ENCODE data around the gene OR5H2.
A peak's percentile ranks its signal among the peaks of the same experiment; 100 is the strongest.
"Not testable (repeated sequence)": the region's sequence is repeated elsewhere in the genome, so short reads cannot be mapped to it uniquely, and the experiment has no call there.

The OR5H2 gene

GRCh38 chr3:98282205-98282604 lies at the start of gene OR5H2:
TSS of gene OR5H2 (plus strand) at chr3:98282505. CDS start at chr3:98282903, 398 bp downstream.
- DNase-seq = no peak

GRCh38 chr3:98233468-98233867 lies 48.8 kb upstream of the OR5H2 start:
- no peak for DNase-seq

GRCh38 chr3:98240131-98240530 lies 42.2 kb upstream of the OR5H2 start:
- DNase-seq = no peak

- no peak for DNase-seq
These were observed 40.1 kb upstream of the OR5H2 start for GRCh38 chr3:98242155-98242554.

- DNase-seq = no peak
These were observed 38.5 kb upstream of the OR5H2 start for GRCh38 chr3:98243843-98244242.

GRCh38 chr3:98246142-98246541 lies 36.2 kb upstream of the OR5H2 start:
- no peak for DNase-seq

GRCh38 chr3:98256026-98256425 lies 26.3 kb upstream of the OR5H2 start:
- not testable (repeated sequence) for DNase-seq

GRCh38 chr3:98259707-98260106 lies 22.6 kb upstream of the OR5H2 start:
- no peak for DNase-seq

GRCh38 chr3:98262046-98262445 lies 20.3 kb upstream of the OR5H2 start:
- no peak for DNase-seq

- no peak for DNase-seq
These were observed 18.4 kb upstream of the OR5H2 start, which contains the start of gene OR5H6 for GRCh38 chr3:98263944-98264343. TSS of gene OR5H6 (plus strand) at chr3:98264244. CDS start at chr3:98264333, 89 bp downstream.

GRCh38 chr3:98269846-98270245 lies 12.5 kb upstream of the OR5H2 start:
- no peak for DNase-seq

- DNase-seq = no peak
These were observed 10.2 kb upstream of the OR5H2 start for GRCh38 chr3:98272126-98272525.

GRCh38 chr3:98274914-98275313 lies 7.4 kb upstream of the OR5H2 start:
- no peak for DNase-seq

GRCh38 chr3:98290916-98291315 lies 8.6 kb downstream of the OR5H2 start:
- no peak for DNase-seq

GRCh38 chr3:98291332-98291957 lies 9.1 kb downstream of the OR5H2 start:
- DNase-seq = no peak

GRCh38 chr3:98322101-98322500 lies 39.8 kb downstream of the OR5H2 start:
- no peak for DNase-seq

GRCh38 chr3:98322686-98323085 lies 40.4 kb downstream of the OR5H2 start:
- no peak for DNase-seq

- DNase-seq = no peak
These were observed 41.1 kb downstream of the OR5H2 start for GRCh38 chr3:98323425-98323824.

GRCh38 chr3:98325055-98325454 lies 42.8 kb downstream of the OR5H2 start:
- DNase-seq = no peak

GRCh38 chr3:98326105-98326893 lies 44.0 kb downstream of the OR5H2 start:
- DNase-seq = no peak

- no peak for DNase-seq
These were observed 44.6 kb downstream of the OR5H2 start for GRCh38 chr3:98326945-98327344.

GRCh38 chr3:98328933-98329332 lies 46.6 kb downstream of the OR5H2 start:
- no peak for DNase-seq

- DNase-seq = peak; percentile 73
These were observed 47.3 kb downstream of the OR5H2 start for GRCh38 chr3:98329392-98330124.

GRCh38 chr3:98331329-98331728 lies 49.0 kb downstream of the OR5H2 start:
- DNase-seq = no peak
